GM12878 (cell line): ENCODE data around the gene MTX1. TPM values are rescaled to one million over a fixed set of nuclear protein-coding genes. Genes with fewer than 3 reads are reported as not detected.

ENCODE experiments used
- ATAC-seq: fragments of 200-7000 bp; cut with Tn5 transposase; 3 replicates; pipeline ENCODE4 v1.9.1; 2020; ENCODE audit warnings: mild to moderate bottlenecking, moderate library complexity
- BruUV-seq: library from RNA; stranded (reverse); fragments of 400-500 nt; replicated peaks from 2 replicates; lab custom pipeline; 2021; lab: Mats Ljungman, UMichigan
- CTCF ChIA-PET: fragments of 300-600 bp; sonication (Branson Sonifier 250); formaldehyde crosslinking; extraction: SDS; loops from one replicate; lab custom pipeline; 2021; ENCODE audit warnings: inconsistent platforms; lab: Yijun Ruan, JAX
- POLR2A ChIA-PET: fragments of 350-600 bp; formaldehyde crosslinking; extraction: SDS; loops from one replicate; lab custom pipeline; 2021; ENCODE audit warnings: inconsistent platforms; lab: Charles Lee
- RAD21 ChIA-PET: fragments of 300-600 bp; sonication (Branson Sonifier 250); formaldehyde crosslinking; loops from one replicate; lab custom pipeline; 2023; ENCODE audit warnings: antibody characterized with exemption; ENCODE audit not compliant: unreplicated experiment; lab: Charles Lee
- SMC1A ChIA-PET: fragments of 300-600 bp; sonication (Branson Sonifier 250); formaldehyde crosslinking; loops from one replicate; lab custom pipeline; 2023; ENCODE audit not compliant: unreplicated experiment, uncharacterized antibody; lab: Charles Lee
- DNase-seq: peaks from one replicate; pipeline ENCODE4 v3.0.0-alpha.2; 2011; ENCODE audit warnings: low read depth, low spot score
- FAIRE-seq: peaks from 3 replicates; lab custom pipeline; 2011; peaks lifted over from hg19 to GRCh38; lab: Jason Lieb, UNC
- H2AFZ ChIP-seq: 2 replicates; pipeline ENCODE4 v1.6.0; 2011; ENCODE audit warnings: low read depth, low read length, control low read depth; ENCODE audit not compliant: control insufficient read depth
- H3K27ac ChIP-seq: 2 replicates; pipeline ENCODE4 v1.5.1; 2011; ENCODE audit warnings: control low read depth; ENCODE audit not compliant: control insufficient read depth, insufficient read depth
- H3K27me3 ChIP-seq, 2 experiments: replicated peaks in 1 of 2; 2 replicates each; pipeline versions ENCODE4 v1.6.0 to v1.6.1; 2011; ENCODE audit warnings: low read length in 1 of 2; ENCODE audit not compliant: control insufficient read depth in 2 of 2, insufficient read depth in 2 of 2
- H3K36me3 ChIP-seq, 2 experiments: 2 replicates each; pipeline ENCODE4 v1.5.1; 2011; ENCODE audit warnings: low read length in 1 of 2; ENCODE audit not compliant: control insufficient read depth in 2 of 2, insufficient read depth in 2 of 2
- H3K4me1 ChIP-seq: 2 replicates; pipeline ENCODE4 v1.6.1; 2011; ENCODE audit warnings: mild to moderate bottlenecking, low read length, moderate library complexity, mixed read lengths; ENCODE audit not compliant: control insufficient read depth, insufficient read depth
- H3K4me2 ChIP-seq: 2 replicates; pipeline ENCODE4 v1.6.0; 2011; ENCODE audit warnings: control low read depth; ENCODE audit not compliant: control insufficient read depth, insufficient read depth
- H3K4me3 ChIP-seq: fragments of 200-600 bp; sonication (generic); 2 replicates; pipeline ENCODE4 v1.5.1; 2016
- H3K79me2 ChIP-seq: 2 replicates; pipeline ENCODE4 v1.6.0; 2011; ENCODE audit warnings: low read length; ENCODE audit not compliant: control insufficient read depth, insufficient read depth
- H3K9ac ChIP-seq: 2 replicates; pipeline ENCODE4 v1.8.0; 2011; ENCODE audit warnings: low read length, control low read depth, mixed read lengths; ENCODE audit not compliant: control insufficient read depth, insufficient read depth
- H3K9me3 ChIP-seq: replicated peaks from 3 replicates; pipeline ENCODE4 v1.5.1; 2011; ENCODE audit warnings: mild to moderate bottlenecking, low read length; ENCODE audit not compliant: control insufficient read depth, insufficient read depth
- H4K20me1 ChIP-seq: 2 replicates; pipeline ENCODE4 v1.6.0; 2011; ENCODE audit not compliant: control insufficient read depth, insufficient read depth
- BRCA1 ChIP-seq: IDR thresholded peaks from 2 replicates; pipeline ENCODE4 v1.6.1; 2011; ENCODE audit warnings: low read depth, low read length, improper control_type of control experiment
- EP300 ChIP-seq, 2 experiments: fragments of 150-350 bp in 1 of 2; IDR thresholded peaks; 2 replicates each; pipeline ENCODE4 v1.6.1; 2011 to 2012; ENCODE audit warnings: low read depth in 2 of 2, low read length in 2 of 2, borderline replicate concordance in 1 of 2, improper control_type of control experiment in 1 of 2, inconsistent platforms in 1 of 2; ENCODE audit not compliant: control insufficient read depth in 1 of 2
- FOS ChIP-seq: IDR thresholded peaks from 3 replicates; pipeline ENCODE4 v1.6.1; 2011; ENCODE audit warnings: borderline replicate concordance; ENCODE audit not compliant: insufficient read length; ENCODE audit errors: extremely low read depth
- HDGF ChIP-seq: fragments of 450-650 bp; IDR thresholded peaks from 2 replicates; pipeline ENCODE4 v1.6.1; 2016; ENCODE audit warnings: antibody characterized with exemption
- IRF4 ChIP-seq: IDR thresholded peaks from 2 replicates; pipeline ENCODE4 v1.6.1; 2011; ENCODE audit warnings: low read depth, low read length
- LARP7 ChIP-seq: fragments of 450-650 bp; IDR thresholded peaks from 2 replicates; pipeline ENCODE4 v1.6.1; 2017; ENCODE audit warnings: mild to moderate bottlenecking
- SP1 ChIP-seq: IDR thresholded peaks from one replicate; pipeline ENCODE4 v1.6.1; 2011; ENCODE audit warnings: low read depth, low read length
- WGBS: methylation state at CpG from one replicate; pipeline ENCODE4 v1.1.6; 2016; ENCODE audit warnings: low lambda C conversion rate; ENCODE audit not compliant: insufficient replicate concordance, insufficient coverage; ENCODE audit errors: missing lambda C conversion rate; 5-methylcytosine and 5-hydroxymethylcytosine counted together
- in situ Hi-C: fragments of 300-500 bp; cut with MboI; formaldehyde crosslinking; loops from 9 replicates; pipeline ENCODE4 v1.14.3; 2018; ENCODE audit warnings: mixed read lengths
- intact Hi-C: fragments of 100-400 bp; cut with micrococcal nuclease; formaldehyde crosslinking; loops from one replicate; pipeline ENCODE4 v1.14.2; 2022; ENCODE audit not compliant: unreplicated experiment
- polyA plus RNA-seq, 11 experiments: library from polyadenylated mRNA; depleted of rRNA in 4 of 11; unstranded in 6 of 11; stranded (reverse) in 5 of 11; fragments of >200 nt; fragmentation: Nextera tagmentation in 4 of 11; fragmentation: Illumina TruSeq in 1 of 11; extraction: Ambion mirVana in 4 of 11; extraction: Trizol in 1 of 11; gene quantifications; 1 replicate in 1 of 11; 2 replicates in 10 of 11; pipeline versions ENCODE4 v1.2.1 to v1.2.3, GENCODE V29; 2011 to 2016; ENCODE audit warnings: inconsistent platforms in 2 of 11, missing spikeins in 2 of 11, low read depth in 1 of 11
- total RNA-seq, 4 experiments: library from RNA; depleted of rRNA in 3 of 4; stranded (reverse); fragments of >200 nt in 3 of 4; fragmentation: Illumina TruSeq in 1 of 4; extraction: Trizol in 1 of 4; gene quantifications; 2 replicates each; pipeline versions ENCODE4 v1.2.1 to v1.2.3, GENCODE V29; 2013 to 2021
- TF ChIP-seq, protein P1 (sequence below): IDR thresholded peaks from 2 replicates; pipeline ENCODE4 v1.6.1; 2012; ENCODE audit warnings: improper control_type of control experiment, low read depth, low read length; ENCODE audit not compliant: insufficient replicate concordance
- TF ChIP-seq, protein P2 (sequence below): fragments of 150-350 bp; IDR thresholded peaks from 2 replicates; pipeline ENCODE4 v1.6.1; 2014; ENCODE audit warnings: mild to moderate bottlenecking, low read depth, low read length

MTX1 gene
- total and polyA plus RNA-seq, 10 of the 15 experiments (the other 5 are each of a cell fraction or from before 2014, with no cell fraction given) = 15.8 to 92.0 (median 49.1) TPM

DNA sequence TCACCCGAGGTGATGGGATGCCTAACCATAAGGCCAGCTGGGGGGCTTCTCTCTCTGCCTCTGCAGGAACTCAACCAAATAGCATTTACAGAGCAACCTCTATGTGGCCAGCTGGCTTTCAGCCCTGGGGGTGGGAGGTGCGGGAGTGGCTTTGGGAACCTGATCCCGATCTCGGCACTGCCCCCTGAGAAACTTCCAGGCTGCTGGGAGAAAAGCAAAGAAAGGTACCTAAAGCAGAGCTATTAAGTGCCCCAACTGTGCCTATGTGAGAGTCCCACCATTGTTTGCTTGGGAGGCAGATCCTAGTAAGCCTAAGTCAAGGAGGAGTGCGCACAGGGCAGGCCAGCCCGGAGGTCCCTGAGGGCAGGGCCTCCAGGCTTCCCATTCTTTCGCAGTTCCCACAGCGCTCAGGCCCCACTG is 42.4 kb upstream of the MTX1 start:
- H3K4me2 ChIP-seq = no peak overlapping the region
- H3K36me3 ChIP-seq = peaks cover 0 to 3% of the 10 kb centered on the region in 2 experiments; a peak in 1 of 4 replicates
- no peaks in the 10 kb centered on the region for H3K9me3 ChIP-seq
- WGBS = 80% methylated on average over 8 of the region's 8 CpGs
- ChIA-PET SMC1A (interaction anchor here (1.8 to 5.9 kb wide), 5 partner anchors 31 to 75 kb away, joined by 6 to 37 read pairs (median 7); partner anchors contain the start of gene SLC50A1), POLR2A (interaction anchor here (0.6 to 1.3 kb wide), 3 partner anchors 12 to 75 kb away, joined by 3 to 5 read pairs (median 3); no protein-coding TSS in a partner anchor), RAD21 (interaction anchor here (0.8 to 5.1 kb wide), 3 partner anchors 15 to 76 kb away, joined by 3 to 71 read pairs (median 14); no protein-coding TSS in a partner anchor), CTCF (interaction anchor here (1.0 to 12.1 kb wide), 5 partner anchors 11 to 80 kb away, joined by 3 to 284 read pairs (median 13); no protein-coding TSS in a partner anchor)
- FAIRE-seq = no peak
- DNase-seq = no peak
- no peak for ATAC-seq
- no peak overlapping the region for H3K27ac ChIP-seq
- intact Hi-C loops = no loop called here
- peaks cover 3% of the 10 kb centered on the region for H3K4me1 ChIP-seq
- no peak overlapping the region for H2AFZ ChIP-seq
- H3K27me3 ChIP-seq = no peaks in the 10 kb centered on the region
- no peak overlapping the region for H3K9ac ChIP-seq
- H4K20me1 ChIP-seq = no peaks in the 10 kb centered on the region
- no TSS peak for BruUV-seq
- no peak overlapping the region for H3K4me3 ChIP-seq
- TF ChIP-seq, protein P1, sequence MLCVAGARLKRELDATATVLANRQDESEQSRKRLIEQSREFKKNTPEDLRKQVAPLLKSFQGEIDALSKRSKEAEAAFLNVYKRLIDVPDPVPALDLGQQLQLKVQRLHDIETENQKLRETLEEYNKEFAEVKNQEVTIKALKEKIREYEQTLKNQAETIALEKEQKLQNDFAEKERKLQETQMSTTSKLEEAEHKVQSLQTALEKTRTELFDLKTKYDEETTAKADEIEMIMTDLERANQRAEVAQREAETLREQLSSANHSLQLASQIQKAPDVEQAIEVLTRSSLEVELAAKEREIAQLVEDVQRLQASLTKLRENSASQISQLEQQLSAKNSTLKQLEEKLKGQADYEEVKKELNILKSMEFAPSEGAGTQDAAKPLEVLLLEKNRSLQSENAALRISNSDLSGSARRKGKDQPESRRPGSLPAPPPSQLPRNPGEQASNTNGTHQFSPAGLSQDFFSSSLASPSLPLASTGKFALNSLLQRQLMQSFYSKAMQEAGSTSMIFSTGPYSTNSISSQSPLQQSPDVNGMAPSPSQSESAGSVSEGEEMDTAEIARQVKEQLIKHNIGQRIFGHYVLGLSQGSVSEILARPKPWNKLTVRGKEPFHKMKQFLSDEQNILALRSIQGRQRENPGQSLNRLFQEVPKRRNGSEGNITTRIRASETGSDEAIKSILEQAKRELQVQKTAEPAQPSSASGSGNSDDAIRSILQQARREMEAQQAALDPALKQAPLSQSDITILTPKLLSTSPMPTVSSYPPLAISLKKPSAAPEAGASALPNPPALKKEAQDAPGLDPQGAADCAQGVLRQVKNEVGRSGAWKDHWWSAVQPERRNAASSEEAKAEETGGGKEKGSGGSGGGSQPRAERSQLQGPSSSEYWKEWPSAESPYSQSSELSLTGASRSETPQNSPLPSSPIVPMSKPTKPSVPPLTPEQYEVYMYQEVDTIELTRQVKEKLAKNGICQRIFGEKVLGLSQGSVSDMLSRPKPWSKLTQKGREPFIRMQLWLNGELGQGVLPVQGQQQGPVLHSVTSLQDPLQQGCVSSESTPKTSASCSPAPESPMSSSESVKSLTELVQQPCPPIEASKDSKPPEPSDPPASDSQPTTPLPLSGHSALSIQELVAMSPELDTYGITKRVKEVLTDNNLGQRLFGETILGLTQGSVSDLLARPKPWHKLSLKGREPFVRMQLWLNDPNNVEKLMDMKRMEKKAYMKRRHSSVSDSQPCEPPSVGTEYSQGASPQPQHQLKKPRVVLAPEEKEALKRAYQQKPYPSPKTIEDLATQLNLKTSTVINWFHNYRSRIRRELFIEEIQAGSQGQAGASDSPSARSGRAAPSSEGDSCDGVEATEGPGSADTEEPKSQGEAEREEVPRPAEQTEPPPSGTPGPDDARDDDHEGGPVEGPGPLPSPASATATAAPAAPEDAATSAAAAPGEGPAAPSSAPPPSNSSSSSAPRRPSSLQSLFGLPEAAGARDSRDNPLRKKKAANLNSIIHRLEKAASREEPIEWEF = no peak
- TF ChIP-seq SP1 = no peak
- no peak for TF ChIP-seq EP300 (IDR thresholded peaks at IDR 0.05; ENCODE audit: borderline replicate concordance in 1 of 2, control insufficient read depth in 1 of 2, low read depth in 2 of 2, low read length in 2 of 2)
- TF ChIP-seq HDGF = no peak
- TF ChIP-seq BRCA1 = no peak
- TF ChIP-seq LARP7 = no peak
- no peak for TF ChIP-seq IRF4
- no peak for TF ChIP-seq FOS
- TF ChIP-seq, protein P2, sequence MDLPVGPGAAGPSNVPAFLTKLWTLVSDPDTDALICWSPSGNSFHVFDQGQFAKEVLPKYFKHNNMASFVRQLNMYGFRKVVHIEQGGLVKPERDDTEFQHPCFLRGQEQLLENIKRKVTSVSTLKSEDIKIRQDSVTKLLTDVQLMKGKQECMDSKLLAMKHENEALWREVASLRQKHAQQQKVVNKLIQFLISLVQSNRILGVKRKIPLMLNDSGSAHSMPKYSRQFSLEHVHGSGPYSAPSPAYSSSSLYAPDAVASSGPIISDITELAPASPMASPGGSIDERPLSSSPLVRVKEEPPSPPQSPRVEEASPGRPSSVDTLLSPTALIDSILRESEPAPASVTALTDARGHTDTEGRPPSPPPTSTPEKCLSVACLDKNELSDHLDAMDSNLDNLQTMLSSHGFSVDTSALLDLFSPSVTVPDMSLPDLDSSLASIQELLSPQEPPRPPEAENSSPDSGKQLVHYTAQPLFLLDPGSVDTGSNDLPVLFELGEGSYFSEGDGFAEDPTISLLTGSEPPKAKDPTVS = no peak
- no peaks in the 10 kb centered on the region for H3K79me2 ChIP-seq
- in situ Hi-C loops = loop anchor here (5.0 kb wide), 1 partner anchor 74 kb away; no protein-coding TSS in a partner anchor
